Hematopoietic multipotent progenitor cell treated with erythropoietin and hydrocortisone succinate and interleukin-3 and kit ligand, for 15 days (in vitro differentiated cells): ENCODE data around the gene SYNE2.

Experiments used
- DNase-seq: peaks from one replicate; pipeline ENCODE4 v3.0.0-alpha.2; 2015; ENCODE audit warnings: low spot score

SYNE2 gene

DNA sequence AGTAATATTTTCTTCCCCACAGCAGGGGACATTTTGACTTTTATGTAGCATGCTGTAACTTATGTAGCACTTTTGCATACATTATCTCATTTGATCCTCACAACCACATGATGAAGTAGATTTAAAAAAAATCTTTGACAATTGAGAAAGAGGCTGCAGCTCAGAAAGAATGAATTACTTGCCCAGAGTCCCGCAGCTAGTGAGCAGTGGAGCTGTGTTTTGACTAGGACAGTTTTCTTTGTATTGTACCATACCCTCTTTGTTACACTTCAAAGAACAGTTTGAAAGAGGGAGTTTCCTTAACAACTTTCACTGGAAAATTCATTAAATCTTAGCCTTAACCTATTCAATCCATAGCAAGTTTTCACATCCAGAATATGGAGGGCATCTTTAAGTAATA, 58.6 kb downstream of the SYNE2 start:
- DNase-seq: no peak

DNA sequence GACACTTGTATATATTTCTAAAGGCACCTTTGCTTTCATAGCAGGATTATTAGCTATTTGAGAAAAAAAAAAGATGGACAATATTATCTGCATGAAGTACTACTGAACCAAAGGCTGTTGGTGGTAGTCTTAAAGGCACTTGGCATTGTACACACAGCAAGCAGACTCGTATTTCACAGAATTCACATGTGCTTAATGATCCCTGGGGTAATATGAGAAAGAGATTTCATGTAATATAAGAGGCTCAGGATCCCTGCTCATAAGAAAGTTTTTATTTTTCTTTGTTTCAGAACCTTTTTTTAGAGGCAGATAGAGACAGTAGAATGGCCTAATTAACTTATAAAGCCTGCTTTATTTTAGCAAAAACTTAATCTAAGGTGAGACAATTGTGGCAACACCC, 59.5 kb downstream of the SYNE2 start:
- no peak for DNase-seq

DNA sequence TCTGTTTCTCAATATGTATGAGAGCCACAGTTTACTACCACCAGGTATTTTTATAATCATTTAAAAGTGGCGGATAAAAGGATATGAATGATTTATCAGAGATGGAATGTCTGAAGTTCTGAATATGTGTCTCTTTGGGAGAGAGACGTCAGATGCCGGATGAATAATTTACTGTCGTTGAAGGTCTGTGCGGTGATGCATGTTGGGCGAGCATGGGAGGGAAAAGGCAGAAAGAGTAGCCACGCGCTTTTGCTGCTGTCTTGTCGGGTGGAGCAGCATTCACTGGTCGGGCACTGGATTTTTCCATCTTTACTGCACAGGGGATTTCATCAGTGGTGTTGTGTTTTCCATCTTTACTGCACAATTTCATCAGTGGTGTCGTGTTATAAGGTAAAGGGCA, 65.6 kb downstream of the SYNE2 start:
- no peak for DNase-seq

DNA sequence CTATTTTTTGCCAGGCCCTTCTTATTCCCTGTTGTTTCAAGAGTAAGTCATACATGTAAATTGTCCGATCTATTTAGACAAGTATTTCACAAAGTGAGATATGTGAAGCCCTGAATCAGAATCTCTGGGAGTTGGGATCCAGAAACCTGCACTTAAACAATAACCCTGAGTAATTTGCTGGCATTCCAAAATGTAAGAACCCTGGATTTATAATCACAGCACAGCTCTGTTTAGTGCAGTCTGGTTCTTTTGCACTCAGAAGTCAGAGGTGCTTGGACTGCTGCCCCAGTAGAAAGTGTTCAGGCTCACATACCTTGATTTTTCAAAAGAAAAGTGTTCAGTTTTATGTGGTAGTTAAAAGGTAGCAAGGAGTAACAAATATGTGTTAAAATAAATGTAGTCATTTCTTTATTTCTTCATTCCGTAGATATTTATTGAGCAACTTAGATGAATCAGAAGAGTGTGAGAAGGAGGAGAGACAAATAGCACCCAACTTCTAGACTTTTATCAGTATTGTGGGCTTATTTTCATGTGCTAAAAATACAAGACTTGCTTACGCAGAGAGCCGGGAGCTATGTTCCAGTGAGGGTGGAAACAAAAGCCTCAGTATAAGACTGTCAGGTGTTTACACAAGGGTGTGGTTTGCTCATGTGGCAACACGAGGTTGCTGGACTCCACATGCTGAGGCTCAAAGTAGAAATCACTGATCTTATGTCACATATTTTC, 70.1 kb downstream of the SYNE2 start:
- no peak for DNase-seq

DNA sequence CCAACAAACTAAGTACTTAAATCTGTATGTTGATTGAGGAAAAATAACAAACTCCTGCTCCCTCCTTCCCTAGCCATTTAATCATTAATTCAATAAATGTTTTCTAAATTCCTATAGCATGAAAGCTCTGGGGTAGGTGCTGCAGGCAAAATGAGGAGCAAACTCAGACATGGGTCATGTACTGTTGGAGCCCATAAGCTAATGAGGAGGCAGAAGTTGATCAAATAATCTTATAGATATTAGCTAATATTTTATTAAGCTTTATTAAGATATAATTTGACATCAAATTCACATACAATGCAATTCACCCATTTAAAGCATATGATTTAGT, 70.6 kb downstream of the SYNE2 start:
- no peak for DNase-seq

DNA sequence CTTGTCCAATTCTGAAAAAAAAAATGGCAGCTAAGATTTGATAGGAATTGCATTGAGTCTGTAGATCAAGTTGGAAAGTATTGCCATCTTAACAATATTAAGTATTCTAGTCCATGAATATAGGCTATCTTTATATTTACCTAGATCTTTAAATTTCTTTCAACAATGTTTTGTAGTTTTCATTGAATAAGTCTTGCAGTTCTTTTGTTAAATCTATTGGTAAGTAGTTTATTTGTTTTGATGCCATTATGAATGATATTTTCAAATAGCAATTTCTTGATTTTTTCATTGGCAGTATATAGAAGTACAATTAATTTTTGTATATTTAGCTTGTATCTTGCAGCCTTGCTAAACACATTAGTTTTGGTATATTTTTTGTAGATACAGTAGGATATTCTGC, 71.6 kb downstream of the SYNE2 start:
- no peak for DNase-seq

DNA sequence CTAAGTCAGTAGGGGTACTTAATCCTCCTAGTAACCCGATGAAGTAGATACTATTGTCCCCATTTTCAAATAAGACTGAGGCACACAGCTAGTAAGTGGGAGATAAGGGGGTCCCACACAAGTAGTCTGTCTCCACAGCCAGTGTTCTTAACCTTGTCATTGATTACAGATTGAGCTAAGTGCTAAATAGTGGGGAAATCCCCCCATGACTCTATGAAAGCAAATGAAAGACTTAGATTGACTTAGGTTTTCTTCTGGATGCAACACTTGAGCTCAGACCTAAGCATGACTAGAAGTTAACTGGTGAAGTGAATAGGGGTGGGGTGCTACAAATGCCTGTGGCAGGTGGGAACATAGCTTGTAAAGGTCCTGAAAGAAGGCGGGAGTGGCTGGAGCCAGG, 73.8 kb downstream of the SYNE2 start:
- no peak for DNase-seq

DNA sequence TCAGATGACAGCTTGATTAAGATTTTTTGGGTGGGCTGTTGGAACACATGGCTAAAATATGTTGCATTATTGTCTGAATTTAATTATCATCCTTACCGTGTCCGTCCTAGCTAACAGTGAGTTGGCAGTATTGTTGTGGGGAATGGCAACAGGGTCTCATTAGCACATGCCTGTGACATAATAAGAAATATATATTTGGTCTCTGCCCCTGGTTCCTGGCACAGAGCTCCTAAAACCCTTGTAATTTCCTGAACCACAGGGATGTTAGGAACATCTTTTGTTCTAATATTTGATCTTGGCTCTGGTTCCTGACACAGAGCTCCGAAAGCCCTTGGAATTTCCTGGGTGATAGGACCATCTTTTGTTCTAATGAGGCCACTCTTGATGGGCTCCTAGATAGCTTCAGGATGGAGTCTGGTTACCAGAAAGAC, 76.0 kb downstream of the SYNE2 start:
- DNase-seq: no peak

DNA sequence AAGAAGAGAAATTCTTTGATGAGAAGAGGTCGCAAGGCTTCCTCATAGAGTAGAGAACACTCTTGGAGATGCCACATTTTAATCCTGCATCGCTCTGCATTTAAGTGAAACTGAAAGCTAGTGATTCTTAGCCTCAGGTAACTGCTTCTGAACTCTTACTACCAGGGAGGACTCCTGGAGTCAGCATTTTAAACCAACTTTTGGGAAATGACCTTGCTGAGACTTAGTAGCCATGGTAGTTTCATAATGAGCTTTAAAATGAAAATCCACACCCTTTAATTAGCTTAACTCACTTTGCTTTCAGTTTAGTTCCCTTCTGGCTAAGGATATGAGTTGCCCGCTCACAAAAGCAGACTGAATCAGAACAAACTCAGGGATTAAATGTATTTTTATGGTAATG, 80.3 kb downstream of the SYNE2 start:
- DNase-seq: no peak

DNA sequence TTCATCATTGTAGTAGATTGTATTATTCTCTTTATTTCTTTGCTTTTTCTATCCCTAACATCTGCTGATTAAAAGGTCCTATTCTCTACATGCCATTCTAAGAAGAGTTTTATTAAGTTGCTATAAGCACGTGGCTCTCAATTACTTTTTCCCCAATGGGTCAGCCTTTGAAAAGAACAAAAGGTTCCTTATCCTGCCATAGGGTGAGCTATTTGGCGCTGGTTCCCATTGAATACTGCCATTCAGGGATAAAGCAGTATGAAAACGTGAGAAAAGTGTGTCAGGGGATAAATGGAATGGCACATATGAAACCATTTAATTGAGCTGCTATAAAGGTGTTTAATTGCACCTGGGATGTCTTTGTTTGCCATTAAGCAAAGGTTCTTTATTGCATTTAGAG, 80.9 kb downstream of the SYNE2 start:
- no peak for DNase-seq

DNA sequence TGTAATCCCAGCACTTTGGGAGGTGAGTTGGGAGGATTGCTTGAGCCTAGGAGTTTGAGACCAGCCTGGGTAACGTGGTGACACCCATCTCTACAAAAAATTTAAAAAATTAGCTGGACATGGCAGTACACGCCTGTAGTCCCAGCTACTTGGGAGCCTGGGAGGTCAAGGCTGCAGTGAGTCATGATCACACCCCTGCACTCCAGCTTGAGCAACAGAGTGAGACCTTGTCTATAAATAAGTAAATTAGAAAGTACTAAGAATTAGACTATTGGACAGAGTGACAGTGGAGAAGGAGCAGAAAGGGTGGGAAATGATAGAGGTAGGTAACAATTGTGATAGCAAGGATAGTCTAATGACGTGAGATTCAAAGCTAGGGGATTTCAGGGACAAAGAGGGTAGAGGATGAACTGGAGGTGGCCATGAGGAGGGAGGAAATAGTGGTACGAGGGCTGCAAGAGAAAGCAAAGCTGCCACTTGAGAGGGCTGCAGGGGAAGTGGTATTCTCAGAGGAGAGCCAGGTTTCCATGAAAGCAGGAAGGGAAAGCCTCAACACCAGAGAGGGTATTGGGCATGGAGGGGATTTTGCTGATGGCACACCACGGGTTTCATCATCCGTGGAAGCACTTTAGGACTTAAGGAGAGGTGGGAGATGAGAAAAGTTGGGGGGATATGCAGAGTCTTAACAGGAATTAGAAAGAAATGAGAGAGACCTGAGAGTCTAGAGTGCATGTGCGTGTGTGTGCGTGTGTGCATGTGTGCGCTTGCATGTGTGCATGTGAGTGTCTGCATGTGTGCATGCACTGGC, 85.6 kb downstream of the SYNE2 start:
- DNase-seq: no peak

DNA sequence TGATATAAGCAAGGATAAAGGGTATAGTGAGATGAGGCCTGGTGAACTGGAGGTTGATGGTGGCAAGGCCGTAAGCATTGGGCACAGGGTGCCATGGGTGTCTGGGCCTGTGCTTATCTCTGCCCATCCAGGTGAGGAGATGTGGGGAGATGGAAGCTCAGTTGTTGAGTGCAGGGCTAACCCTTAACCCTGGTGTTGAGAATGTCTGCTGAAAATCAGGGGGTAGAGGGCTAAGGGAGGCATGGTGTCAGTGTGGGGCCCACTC, 86.1 kb downstream of the SYNE2 start:
- no peak for DNase-seq

DNA sequence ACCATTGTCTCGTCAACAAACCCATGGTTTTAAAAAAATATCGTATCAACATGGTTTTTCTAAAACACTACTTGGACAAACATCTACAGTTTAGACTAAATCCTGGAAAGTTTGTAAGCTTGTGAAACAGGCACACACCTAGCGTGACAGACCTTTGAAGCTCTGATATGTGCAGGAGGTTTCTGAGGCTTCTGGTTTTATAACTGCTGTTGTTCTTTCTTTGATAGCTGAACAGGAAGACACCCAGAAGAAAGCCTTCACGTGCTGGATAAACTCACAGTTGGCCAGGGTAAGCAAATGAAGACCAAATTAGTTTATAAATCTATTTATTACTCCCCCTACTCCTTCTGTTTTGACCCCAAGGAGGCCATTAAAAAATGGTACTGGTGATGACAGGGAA, 87.6 kb downstream of the SYNE2 start:
- no peak for DNase-seq

DNA sequence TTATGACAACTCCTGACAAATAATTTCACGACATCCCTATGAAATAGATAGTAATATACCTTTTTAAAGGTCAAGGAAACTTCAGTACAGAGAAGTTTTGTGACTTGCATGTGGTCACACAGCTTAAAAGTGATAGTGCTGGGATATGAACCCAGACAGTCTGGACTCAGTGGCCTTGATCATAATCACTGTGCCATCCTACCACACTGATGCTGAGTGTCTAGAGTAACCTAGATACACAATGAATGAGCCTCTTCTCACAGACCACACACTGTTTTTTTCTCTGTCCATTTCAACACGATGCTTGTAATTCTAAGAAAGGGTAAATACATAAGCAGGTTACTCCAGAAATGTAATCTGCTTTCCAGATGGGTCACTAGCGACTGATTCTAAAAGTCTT, 88.2 kb downstream of the SYNE2 start:
- no peak for DNase-seq

DNA sequence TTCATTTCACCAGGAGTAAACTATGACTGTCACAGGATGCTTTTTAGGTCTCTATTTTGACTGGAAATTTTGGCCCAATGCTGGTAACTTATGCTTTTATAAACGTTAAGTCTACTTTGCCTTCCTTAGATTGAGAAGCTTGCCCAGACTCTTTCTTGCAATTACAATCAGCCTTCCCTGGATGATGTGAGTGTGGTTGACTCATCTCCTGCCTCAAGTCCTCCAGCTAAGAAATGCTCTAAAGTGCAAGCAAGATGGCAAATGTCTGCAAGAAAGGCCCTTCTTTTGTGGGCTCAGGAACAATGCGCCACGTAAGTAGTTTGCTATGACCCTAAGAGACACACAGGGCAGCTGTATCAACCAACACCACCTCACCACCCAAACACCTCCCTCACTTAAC, 96.9 kb downstream of the SYNE2 start:
- DNase-seq: no peak

DNA sequence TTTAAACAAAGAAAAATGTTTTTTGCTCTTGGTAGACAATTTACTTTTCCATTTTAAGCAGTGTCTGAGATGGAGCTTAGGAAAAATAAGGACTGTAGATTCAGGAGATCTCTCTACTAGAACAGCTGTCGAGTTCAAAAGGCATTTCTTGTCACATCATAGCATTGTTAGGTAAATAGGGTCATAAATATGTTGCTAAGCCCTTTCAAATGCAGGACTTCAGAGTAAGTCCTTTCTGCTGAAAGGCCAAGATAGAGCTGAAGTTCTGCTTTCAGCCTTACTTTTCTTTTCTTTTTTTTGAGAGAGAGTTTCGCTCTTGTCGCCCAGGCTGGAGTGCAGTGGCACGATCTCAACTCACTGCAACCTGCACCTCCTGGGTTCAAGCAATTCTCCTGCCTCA, 98.2 kb downstream of the SYNE2 start:
- DNase-seq: no peak

DNA sequence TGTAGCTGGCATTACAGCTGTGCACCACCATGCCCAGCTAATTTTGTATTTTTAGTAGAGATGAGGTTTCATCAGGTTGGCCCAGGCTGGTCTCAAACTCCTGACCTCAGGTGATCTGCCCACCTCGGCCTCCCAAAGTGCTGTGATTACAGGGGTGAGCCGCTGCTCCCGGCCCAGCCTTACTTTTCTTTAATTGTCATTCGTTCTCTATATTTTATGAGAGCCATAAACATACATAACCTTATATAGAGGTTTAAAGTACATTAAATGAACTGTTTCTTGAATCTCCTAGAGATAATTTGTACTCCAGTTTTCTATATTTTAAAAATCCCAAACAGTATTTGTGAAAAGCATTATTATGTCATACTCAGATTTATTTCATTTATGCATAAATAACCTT, 98.6 kb downstream of the SYNE2 start:
- DNase-seq: no peak

DNA sequence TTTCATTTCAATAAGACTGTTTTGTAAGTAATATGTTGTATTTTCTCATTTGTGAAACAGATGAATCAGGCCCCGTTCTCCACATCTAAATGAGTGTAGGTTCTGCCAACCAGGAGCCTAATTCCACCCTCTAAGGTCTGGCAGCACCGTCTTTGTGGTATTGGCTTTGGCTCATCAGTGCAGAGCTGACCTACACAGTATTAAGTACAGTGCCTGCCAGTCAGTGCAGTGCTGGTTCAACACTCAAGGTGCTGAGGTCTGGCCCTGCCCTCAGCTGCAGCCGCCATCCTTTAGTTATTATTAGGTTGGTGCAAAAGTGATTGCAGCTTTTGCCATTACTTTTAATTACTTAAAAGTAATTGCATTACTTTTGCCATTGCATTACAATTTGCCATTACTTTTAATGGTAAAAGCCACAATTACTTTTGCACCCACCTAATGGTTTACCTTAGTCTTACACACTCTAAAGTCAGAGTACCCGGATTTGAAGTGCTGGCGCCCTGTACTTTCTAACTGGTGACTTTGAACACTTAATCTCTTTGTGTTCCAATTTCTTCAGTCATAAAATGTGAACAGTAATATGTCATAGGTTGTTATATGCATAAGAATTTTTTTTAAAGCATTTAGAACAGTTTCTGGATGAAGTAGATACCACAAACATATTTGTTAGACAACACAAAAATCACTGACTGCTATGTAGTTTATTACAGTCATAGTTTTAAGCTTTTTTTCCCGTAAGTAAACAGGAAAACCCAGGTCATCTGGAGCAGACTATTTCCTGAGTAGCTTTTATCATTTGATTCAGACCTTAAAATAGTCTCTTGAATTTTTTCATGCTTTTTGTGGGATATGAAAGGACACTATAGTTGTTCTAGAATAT, 99.5 kb downstream of the SYNE2 start:
- DNase-seq: no peak

DNA sequence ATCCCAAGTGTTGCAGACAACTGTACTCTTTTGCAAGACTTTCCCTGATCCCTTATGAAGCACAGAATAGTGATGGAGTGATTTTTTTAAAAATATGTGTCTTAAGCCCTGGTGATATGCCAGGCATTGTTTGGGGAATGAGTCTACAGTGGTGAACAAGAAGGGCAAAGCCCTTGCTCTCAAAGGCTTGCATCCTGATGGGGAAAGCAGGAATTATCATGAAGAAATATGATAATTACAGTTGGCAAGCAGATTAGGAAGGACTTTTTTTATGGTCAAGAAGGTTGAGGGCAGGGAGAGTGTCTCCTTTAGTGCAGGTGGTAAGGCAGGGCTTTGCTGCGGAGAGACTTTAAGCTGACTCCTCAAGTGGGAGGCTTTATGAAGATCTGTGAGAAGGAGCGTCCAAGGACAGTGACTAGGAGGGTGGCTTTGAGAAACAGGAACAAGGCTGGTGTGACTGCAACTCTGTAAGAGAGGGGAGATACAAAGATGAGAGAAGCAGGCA, 100.2 kb downstream of the SYNE2 start:
- DNase-seq: no peak

DNA sequence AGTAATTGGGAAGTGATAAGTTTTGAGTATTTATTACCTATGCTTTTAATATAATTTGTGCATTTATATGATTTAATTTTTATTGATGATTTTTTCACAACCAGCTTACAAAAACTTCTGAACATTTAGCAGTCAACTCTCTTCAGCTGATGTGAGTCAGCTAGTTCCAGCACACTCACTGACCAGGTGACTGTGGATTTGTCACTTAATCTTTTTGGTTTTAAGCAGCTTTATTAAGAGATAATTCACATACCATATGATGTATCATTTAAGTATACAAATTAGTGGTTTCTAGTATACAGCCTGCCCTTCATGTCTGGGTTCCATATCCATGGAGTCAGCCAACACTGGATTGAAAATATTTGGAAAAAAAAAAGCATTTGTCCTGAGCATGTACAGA, 103.5 kb downstream of the SYNE2 start:
- no peak for DNase-seq

DNA sequence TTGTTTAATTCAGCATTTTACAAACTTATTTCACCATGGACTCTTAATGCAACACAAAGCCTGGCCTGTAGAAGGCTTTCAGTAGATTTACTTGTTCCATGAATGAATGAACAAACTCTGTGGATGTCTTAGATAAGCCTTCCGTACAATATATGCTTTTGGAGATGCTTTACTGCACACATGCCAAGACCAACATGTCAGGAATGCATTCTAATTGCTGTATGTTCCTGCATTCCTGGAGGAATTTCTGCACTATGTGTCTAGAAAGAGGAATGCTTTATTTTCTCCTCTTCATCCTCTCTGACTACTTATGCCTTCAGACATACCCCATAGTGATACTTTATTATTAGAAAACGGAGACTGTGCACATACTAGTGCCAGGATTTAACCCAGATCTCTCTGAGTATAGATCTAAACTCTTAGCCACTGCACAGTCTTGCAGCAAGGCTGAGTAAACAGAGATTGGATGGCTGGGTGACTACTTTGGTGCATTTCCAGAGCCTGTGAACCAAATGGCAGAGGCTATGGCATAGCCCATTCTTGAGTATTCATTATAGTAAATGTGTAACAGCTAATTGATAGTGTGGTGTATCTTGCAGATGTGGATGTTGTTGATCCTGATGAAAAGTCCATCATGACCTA, 108.2 kb downstream of the SYNE2 start:
- no peak for DNase-seq

DNA sequence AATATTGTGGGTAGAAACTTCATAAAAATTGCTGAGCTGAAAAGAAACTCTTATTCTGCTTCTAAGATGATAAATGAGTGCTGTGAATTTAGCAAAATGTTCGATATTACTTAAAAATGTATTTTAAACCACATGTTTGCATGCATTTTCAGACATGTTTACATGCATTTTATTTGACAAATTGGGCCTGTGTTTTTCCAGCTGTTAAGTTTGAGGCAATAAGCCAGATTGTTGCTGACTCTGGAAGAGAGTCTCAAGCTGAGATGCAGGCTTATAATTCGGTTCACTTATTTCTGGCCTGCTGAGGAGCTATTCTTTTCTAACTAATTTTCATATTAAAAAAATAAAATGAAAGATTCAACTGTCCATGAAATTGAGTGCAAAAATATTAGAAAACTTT, 110.1 kb downstream of the SYNE2 start:
- DNase-seq: no peak

DNA sequence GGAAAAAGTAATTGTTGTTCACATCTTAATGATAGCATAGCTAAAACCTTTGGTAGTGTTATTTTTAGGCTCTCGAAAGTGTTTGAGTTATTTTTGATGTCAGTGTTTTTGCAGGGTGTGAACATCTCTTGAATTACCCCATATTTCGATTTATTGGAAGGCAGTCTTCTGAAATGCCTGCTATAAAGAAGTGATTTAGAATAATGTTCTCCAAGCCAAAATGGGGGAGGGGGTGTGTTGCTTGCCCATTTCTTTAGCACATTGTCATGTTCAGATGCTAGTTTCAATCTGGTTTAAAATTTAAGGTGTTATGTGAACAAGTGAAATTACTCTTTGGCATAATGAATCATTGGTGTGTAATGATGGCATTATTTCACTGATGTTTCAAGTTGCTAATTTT, 110.6 kb downstream of the SYNE2 start:
- no peak for DNase-seq
